ENCODE measurements around the gene ARHGAP23. TPM values are rescaled to one million over a fixed set of nuclear protein-coding genes. Genes with fewer than 3 reads are reported as not detected.
A peak's percentile ranks its signal among the peaks of the same experiment; 100 is the strongest.
"Not testable (repeated sequence)": the region's sequence is repeated elsewhere in the genome, so short reads cannot be mapped to it uniquely, and the experiment has no call there.

Gene ARHGAP23
- total RNA-seq, 1 donor from 2014 or later: 58.3 TPM

- intact Hi-C loops (cut with DNase I); ATAC-seq (ENCODE audit: poor library complexity); DNase-seq: not testable (repeated sequence)
Observed at GRCh38 chr17:38437313-38437712, 9.0 kb downstream of the ARHGAP23 start.

- DNase-seq (no peak), ATAC-seq (ENCODE audit: poor library complexity) (no peak)
- intact Hi-C loops (cut with DNase I): no loop called here
Observed at GRCh38 chr17:38439436-38439835, 11.2 kb downstream of the ARHGAP23 start.

GRCh38 chr17:38440614-38441397 is 12.5 kb downstream of the ARHGAP23 start:
- peak; percentile 72 for DNase-seq
- intact Hi-C loops (cut with DNase I): loop anchor here (5.0 kb wide), 1 partner anchor 36 kb away; no protein-coding TSS in a partner anchor
- peak; percentile 84 for ATAC-seq (ENCODE audit: poor library complexity)

- DNase-seq: no peak
- intact Hi-C loops (cut with DNase I): loop anchor here (5.0 kb wide), 1 partner anchor 36 kb away; no protein-coding TSS in a partner anchor
Observed at GRCh38 chr17:38441429-38442061, 13.3 kb downstream of the ARHGAP23 start.

GRCh38 chr17:38442548-38442947 is 14.3 kb downstream of the ARHGAP23 start:
- ATAC-seq (ENCODE audit: poor library complexity) (peak; percentile 16), DNase-seq (no peak)
- intact Hi-C loops (cut with DNase I): loop anchor here (5.0 kb wide), 1 partner anchor 35 kb away; no protein-coding TSS in a partner anchor

More at GRCh38 chr17:38441429-38442061, 13.3 kb downstream of the ARHGAP23 start:
- ATAC-seq (ENCODE audit: poor library complexity): peak; percentile 37

- DNase-seq: no peak
- ATAC-seq (ENCODE audit: poor library complexity): no peak
- intact Hi-C loops (cut with DNase I): loop anchor here (5.0 kb wide), 1 partner anchor 34 kb away; no protein-coding TSS in a partner anchor
Observed at GRCh38 chr17:38443356-38444031, 15.2 kb downstream of the ARHGAP23 start.

- DNase-seq (peak; percentile 84), ATAC-seq (ENCODE audit: poor library complexity) (peak; percentile 66)
- intact Hi-C loops (cut with DNase I): loop anchor here (5.0 kb wide), 1 partner anchor 33 kb away; no protein-coding TSS in a partner anchor
Observed at GRCh38 chr17:38444151-38444550, 15.9 kb downstream of the ARHGAP23 start.

GRCh38 chr17:38447502-38448085 is 19.3 kb downstream of the ARHGAP23 start:
- DNase-seq (no peak), ATAC-seq (ENCODE audit: poor library complexity) (no peak)
- intact Hi-C loops (cut with DNase I): no loop called here

- DNase-seq (no peak), ATAC-seq (ENCODE audit: poor library complexity) (no peak)
- intact Hi-C loops (cut with DNase I): no loop called here
Observed at GRCh38 chr17:38448208-38448771, 20.0 kb downstream of the ARHGAP23 start.

GRCh38 chr17:38449364-38449763 is 21.1 kb downstream of the ARHGAP23 start:
- DNase-seq (no peak), ATAC-seq (ENCODE audit: poor library complexity) (no peak)
- intact Hi-C loops (cut with DNase I): no loop called here

GRCh38 chr17:38450557-38451029 is 22.3 kb downstream of the ARHGAP23 start:
- intact Hi-C loops (cut with DNase I): no loop called here
- ATAC-seq (ENCODE audit: poor library complexity): no peak
- DNase-seq: no peak

- intact Hi-C loops (cut with DNase I): no loop called here
- peak; percentile 71 for DNase-seq
- peak; percentile 10 for ATAC-seq (ENCODE audit: poor library complexity)
Observed at GRCh38 chr17:38451030-38451839, 23.0 kb downstream of the ARHGAP23 start.

GRCh38 chr17:38451840-38452529 is 23.7 kb downstream of the ARHGAP23 start:
- ATAC-seq (ENCODE audit: poor library complexity): no peak
- intact Hi-C loops (cut with DNase I): no loop called here
- DNase-seq: peak; percentile 60

- intact Hi-C loops (cut with DNase I): no loop called here
- no peak for DNase-seq
- no peak for ATAC-seq (ENCODE audit: poor library complexity)
Observed at GRCh38 chr17:38452719-38453118, 24.5 kb downstream of the ARHGAP23 start.

GRCh38 chr17:38453951-38454421 is 25.7 kb downstream of the ARHGAP23 start:
- peak; percentile 1 for ATAC-seq (ENCODE audit: poor library complexity)
- intact Hi-C loops (cut with DNase I): no loop called here
- peak; percentile 59 for DNase-seq

- intact Hi-C loops (cut with DNase I): no loop called here
- peak; percentile 84 for ATAC-seq (ENCODE audit: poor library complexity)
- DNase-seq: peak; percentile 92
Observed at GRCh38 chr17:38454532-38454931, 26.3 kb downstream of the ARHGAP23 start.
